Measurements from ENCODE around the gene MALT1.

Gene MALT1

DNA sequence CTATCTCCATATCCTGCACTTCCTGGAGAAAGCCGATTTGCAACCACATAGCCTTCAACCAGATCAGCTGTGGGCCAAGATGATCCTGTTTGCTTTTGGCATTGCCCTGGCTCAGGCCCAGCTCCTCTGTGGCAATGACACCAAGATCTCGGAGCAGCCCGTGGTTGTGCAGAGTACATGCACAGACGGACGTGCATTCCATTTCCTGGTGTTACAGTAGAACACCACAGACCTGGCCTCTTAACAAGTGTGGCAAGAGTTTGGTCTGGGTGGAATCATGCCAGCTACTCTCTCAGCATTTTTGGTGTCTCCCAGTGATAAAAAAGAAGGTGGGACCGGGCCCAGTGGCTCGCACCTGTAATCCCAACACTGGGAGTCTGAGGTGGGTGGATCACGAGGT, 20.0 kb downstream of the MALT1 start:
- 90 to 94% methylated on average over 6 of the region's 8 CpGs for WGBS, 2 experiments (ENCODE audit: insufficient coverage in 2 of 2)
- H3K4me3 ChIP-seq (ENCODE audit: extremely low read depth, insufficient read depth, low read length, poor library complexity, severe bottlenecking), result no peak overlapping the region

DNA sequence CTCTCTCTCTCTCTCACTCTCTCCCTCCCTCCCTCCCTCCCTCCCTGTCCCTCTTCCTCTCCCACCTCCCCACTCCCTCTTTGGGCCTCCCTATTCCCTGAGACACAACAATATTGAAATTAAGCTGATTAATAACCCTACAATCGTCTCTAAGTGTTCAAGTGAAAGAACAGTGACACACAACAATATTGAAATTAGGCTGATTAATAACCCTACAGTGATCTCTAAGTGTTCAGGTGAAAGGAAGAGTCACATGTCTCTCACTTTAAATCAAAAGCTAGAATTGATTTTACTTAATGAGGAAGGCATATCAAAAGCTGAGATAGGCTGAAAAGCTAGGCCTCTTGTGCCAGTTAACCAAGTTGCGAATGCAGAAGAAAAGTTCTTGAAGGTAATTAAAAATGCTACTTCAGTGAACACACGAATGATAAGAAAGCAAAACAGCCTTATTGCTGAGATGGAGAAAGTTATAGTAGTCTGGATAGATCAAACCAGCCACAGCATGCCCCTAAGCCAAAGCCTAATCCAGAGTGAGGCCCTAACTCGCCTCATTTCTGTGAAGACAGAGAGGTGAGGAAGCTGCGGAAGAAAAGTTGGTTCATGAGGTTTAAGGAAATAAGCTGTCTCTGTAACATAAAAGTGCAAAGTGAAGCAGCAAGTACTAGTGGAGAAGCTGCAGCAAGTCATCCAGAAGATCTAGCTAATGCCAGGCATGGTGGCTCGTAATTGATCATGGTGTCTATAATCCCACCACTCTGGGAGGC, 21.3 kb downstream of the MALT1 start:
- peaks cover 74% of the 10 kb centered on the region for H3K36me3 ChIP-seq (ENCODE audit: control insufficient read depth, insufficient read depth, low read length)

More for the DNA sequence above, 20.0 kb downstream of the MALT1 start:
- Histone ChIP-seq H3K9me3 (ENCODE audit: control insufficient read depth, low read length) (no peaks in the 10 kb centered on the region), H3K36me3 (ENCODE audit: control insufficient read depth, insufficient read depth, low read length) (peaks cover 72% of the 10 kb centered on the region), H3K4me1 (ENCODE audit: control insufficient read depth, insufficient read depth, low read length, poor library complexity, severe bottlenecking) (no peaks in the 10 kb centered on the region), H3K27ac (ENCODE audit: low read depth, low read length, severe bottlenecking) (no peak overlapping the region)

GRCh38 chr18:58694221-58694620, 23.0 kb downstream of the MALT1 start:
- H3K9me3 ChIP-seq (ENCODE audit: control insufficient read depth, low read length), result no peaks in the 10 kb centered on the region
- WGBS, 2 experiments (ENCODE audit: insufficient coverage in 2 of 2), result no CpG with 5 or more reads among the region's 1 CpG
- H3K4me3 ChIP-seq (ENCODE audit: extremely low read depth, insufficient read depth, low read length, poor library complexity, severe bottlenecking), result no peak overlapping the region
- H3K36me3 ChIP-seq (ENCODE audit: control insufficient read depth, insufficient read depth, low read length), result peaks cover 73% of the 10 kb centered on the region
- no peaks in the 10 kb centered on the region for H3K4me1 ChIP-seq (ENCODE audit: control insufficient read depth, insufficient read depth, low read length, poor library complexity, severe bottlenecking)
- H3K27ac ChIP-seq (ENCODE audit: low read depth, low read length, severe bottlenecking), result no peak overlapping the region

More for the DNA sequence above, 21.3 kb downstream of the MALT1 start:
- 97 to 98% methylated on average over 4 to 5 of the region's 6 CpGs for WGBS, 2 experiments (ENCODE audit: insufficient coverage in 2 of 2)
- no peaks in the 10 kb centered on the region for H3K9me3 ChIP-seq (ENCODE audit: control insufficient read depth, low read length)
- H3K27ac ChIP-seq (ENCODE audit: low read depth, low read length, severe bottlenecking), result no peak overlapping the region
- no peaks in the 10 kb centered on the region for H3K4me1 ChIP-seq (ENCODE audit: control insufficient read depth, insufficient read depth, low read length, poor library complexity, severe bottlenecking)
- no peak overlapping the region for H3K4me3 ChIP-seq (ENCODE audit: extremely low read depth, insufficient read depth, low read length, poor library complexity, severe bottlenecking)

GRCh38 chr18:58694720-58695468, 23.6 kb downstream of the MALT1 start:
- WGBS, 2 experiments (ENCODE audit: insufficient coverage in 2 of 2), result 52 to 74% methylated on average over 3 to 5 of the region's 8 CpGs
- H3K9me3 ChIP-seq (ENCODE audit: control insufficient read depth, low read length), result no peaks in the 10 kb centered on the region
- peaks cover 73% of the 10 kb centered on the region for H3K36me3 ChIP-seq (ENCODE audit: control insufficient read depth, insufficient read depth, low read length)
- H3K27ac ChIP-seq (ENCODE audit: low read depth, low read length, severe bottlenecking), result no peak overlapping the region
- no peak overlapping the region for H3K4me3 ChIP-seq (ENCODE audit: extremely low read depth, insufficient read depth, low read length, poor library complexity, severe bottlenecking)
- no peaks in the 10 kb centered on the region for H3K4me1 ChIP-seq (ENCODE audit: control insufficient read depth, insufficient read depth, low read length, poor library complexity, severe bottlenecking)

- no peaks in the 10 kb centered on the region for H3K4me1 ChIP-seq (ENCODE audit: control insufficient read depth, insufficient read depth, low read length, poor library complexity, severe bottlenecking)
- peaks cover 72% of the 10 kb centered on the region for H3K36me3 ChIP-seq (ENCODE audit: control insufficient read depth, insufficient read depth, low read length)
- no peak overlapping the region for H3K27ac ChIP-seq (ENCODE audit: low read depth, low read length, severe bottlenecking)
- no peak overlapping the region for H3K4me3 ChIP-seq (ENCODE audit: extremely low read depth, insufficient read depth, low read length, poor library complexity, severe bottlenecking)
- H3K9me3 ChIP-seq (ENCODE audit: control insufficient read depth, low read length), result no peaks in the 10 kb centered on the region
- 97 to 99% methylated on average over 4 to 5 of the region's 5 CpGs for WGBS, 2 experiments (ENCODE audit: insufficient coverage in 2 of 2)
Measured at GRCh38 chr18:58695772-58696171, 24.5 kb downstream of the MALT1 start.

GRCh38 chr18:58697146-58697545, 25.9 kb downstream of the MALT1 start:
- 100% methylated on average over 2 to 3 of the region's 4 CpGs for WGBS, 2 experiments (ENCODE audit: insufficient coverage in 2 of 2)
- peaks cover 76% of the 10 kb centered on the region for H3K36me3 ChIP-seq (ENCODE audit: control insufficient read depth, insufficient read depth, low read length)
- no peaks in the 10 kb centered on the region for H3K4me1 ChIP-seq (ENCODE audit: control insufficient read depth, insufficient read depth, low read length, poor library complexity, severe bottlenecking)
- H3K27ac ChIP-seq (ENCODE audit: low read depth, low read length, severe bottlenecking), result no peak overlapping the region
- H3K4me3 ChIP-seq (ENCODE audit: extremely low read depth, insufficient read depth, low read length, poor library complexity, severe bottlenecking), result no peak overlapping the region
- H3K9me3 ChIP-seq (ENCODE audit: control insufficient read depth, low read length), result no peaks in the 10 kb centered on the region

GRCh38 chr18:58698701-58699193, 27.5 kb downstream of the MALT1 start:
- WGBS, 2 experiments (ENCODE audit: insufficient coverage in 2 of 2), result 88 to 89% methylated on average over 1 of the region's 2 CpGs
- H3K9me3 ChIP-seq (ENCODE audit: control insufficient read depth, low read length), result no peaks in the 10 kb centered on the region
- no peaks in the 10 kb centered on the region for H3K4me1 ChIP-seq (ENCODE audit: control insufficient read depth, insufficient read depth, low read length, poor library complexity, severe bottlenecking)
- peaks cover 84% of the 10 kb centered on the region for H3K36me3 ChIP-seq (ENCODE audit: control insufficient read depth, insufficient read depth, low read length)
- no peak overlapping the region for H3K27ac ChIP-seq (ENCODE audit: low read depth, low read length, severe bottlenecking)
- H3K4me3 ChIP-seq (ENCODE audit: extremely low read depth, insufficient read depth, low read length, poor library complexity, severe bottlenecking), result no peak overlapping the region

- WGBS, 2 experiments (ENCODE audit: insufficient coverage in 2 of 2), result no CpG with 5 or more reads among the region's 1 CpG
- Histone ChIP-seq H3K4me1 (ENCODE audit: control insufficient read depth, insufficient read depth, low read length, poor library complexity, severe bottlenecking) (no peaks in the 10 kb centered on the region), H3K9me3 (ENCODE audit: control insufficient read depth, low read length) (no peaks in the 10 kb centered on the region), H3K4me3 (ENCODE audit: extremely low read depth, insufficient read depth, low read length, poor library complexity, severe bottlenecking) (no peak overlapping the region), H3K36me3 (ENCODE audit: control insufficient read depth, insufficient read depth, low read length) (peaks cover 92% of the 10 kb centered on the region), H3K27ac (ENCODE audit: low read depth, low read length, severe bottlenecking) (no peak overlapping the region)
Measured at GRCh38 chr18:58699551-58699950, 28.3 kb downstream of the MALT1 start.

DNA sequence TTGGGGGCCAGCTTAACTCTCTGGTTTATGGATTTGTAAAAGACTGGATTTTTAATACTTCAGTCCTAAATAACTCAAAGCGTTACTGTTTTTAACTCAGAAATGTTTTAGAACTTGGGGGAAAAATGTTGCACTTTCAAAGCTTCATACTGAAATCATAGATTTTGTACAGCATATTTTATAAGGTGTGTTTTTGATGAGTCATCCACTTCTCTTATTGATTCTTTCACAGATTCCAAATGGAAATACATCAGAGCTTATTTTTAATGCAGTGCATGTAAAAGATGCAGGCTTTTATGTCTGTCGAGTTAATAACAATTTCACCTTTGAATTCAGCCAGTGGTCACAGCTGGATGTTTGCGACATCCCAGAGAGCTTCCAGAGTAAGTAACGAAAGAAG, 28.9 kb downstream of the MALT1 start:
- no peak overlapping the region for H3K4me3 ChIP-seq (ENCODE audit: extremely low read depth, insufficient read depth, low read length, poor library complexity, severe bottlenecking)
- peaks cover 94% of the 10 kb centered on the region for H3K36me3 ChIP-seq (ENCODE audit: control insufficient read depth, insufficient read depth, low read length)
- H3K27ac ChIP-seq (ENCODE audit: low read depth, low read length, severe bottlenecking), result no peak overlapping the region
- WGBS, 2 experiments (ENCODE audit: insufficient coverage in 2 of 2), result no CpG with 5 or more reads among the region's 4 CpGs
- no peaks in the 10 kb centered on the region for H3K4me1 ChIP-seq (ENCODE audit: control insufficient read depth, insufficient read depth, low read length, poor library complexity, severe bottlenecking)
- no peaks in the 10 kb centered on the region for H3K9me3 ChIP-seq (ENCODE audit: control insufficient read depth, low read length)

- H3K36me3 ChIP-seq (ENCODE audit: control insufficient read depth, insufficient read depth, low read length), result peaks cover 52% of the 10 kb centered on the region
Measured at GRCh38 chr18:58712930-58713329, 41.7 kb downstream of the MALT1 start.

GRCh38 chr18:58714259-58714658, 43.0 kb downstream of the MALT1 start:
- no peak overlapping the region for H3K27ac ChIP-seq (ENCODE audit: low read depth, low read length, severe bottlenecking)
- no peaks in the 10 kb centered on the region for H3K9me3 ChIP-seq (ENCODE audit: control insufficient read depth, low read length)
- peaks cover 52% of the 10 kb centered on the region for H3K36me3 ChIP-seq (ENCODE audit: control insufficient read depth, insufficient read depth, low read length)
- WGBS, 2 experiments (ENCODE audit: insufficient coverage in 2 of 2), result no CpG with 5 or more reads among the region's 3 CpGs
- no peak overlapping the region for H3K4me3 ChIP-seq (ENCODE audit: extremely low read depth, insufficient read depth, low read length, poor library complexity, severe bottlenecking)
- H3K4me1 ChIP-seq (ENCODE audit: control insufficient read depth, insufficient read depth, low read length, poor library complexity, severe bottlenecking), result peaks cover 9% of the 10 kb centered on the region

More at GRCh38 chr18:58712930-58713329, 41.7 kb downstream of the MALT1 start:
- H3K4me3 ChIP-seq (ENCODE audit: extremely low read depth, insufficient read depth, low read length, poor library complexity, severe bottlenecking), result no peak overlapping the region
- peaks cover 9% of the 10 kb centered on the region for H3K4me1 ChIP-seq (ENCODE audit: control insufficient read depth, insufficient read depth, low read length, poor library complexity, severe bottlenecking)
- no peaks in the 10 kb centered on the region for H3K9me3 ChIP-seq (ENCODE audit: control insufficient read depth, low read length)
- no peak overlapping the region for H3K27ac ChIP-seq (ENCODE audit: low read depth, low read length, severe bottlenecking)

Data from mesodermal cell (in vitro differentiated cells).